ENCODE data around the gene PRR12. TPM values are rescaled to one million over a fixed set of nuclear protein-coding genes. Genes with fewer than 3 reads are reported as not detected.

Gene PRR12
- total RNA-seq, 4 donors from 2014 or later: 2.6 to 63.1 (median 8.6) TPM

- H3K4me3 ChIP-seq: no peak overlapping the region
- intact Hi-C loops (cut with DNase I; ENCODE audit: low total_unique reads): no loop called here
- no peak overlapping the region for H3K27ac ChIP-seq
- TF ChIP-seq POLR2A (IDR thresholded peaks at IDR 0.05): no peak
- TF ChIP-seq, protein P1, sequence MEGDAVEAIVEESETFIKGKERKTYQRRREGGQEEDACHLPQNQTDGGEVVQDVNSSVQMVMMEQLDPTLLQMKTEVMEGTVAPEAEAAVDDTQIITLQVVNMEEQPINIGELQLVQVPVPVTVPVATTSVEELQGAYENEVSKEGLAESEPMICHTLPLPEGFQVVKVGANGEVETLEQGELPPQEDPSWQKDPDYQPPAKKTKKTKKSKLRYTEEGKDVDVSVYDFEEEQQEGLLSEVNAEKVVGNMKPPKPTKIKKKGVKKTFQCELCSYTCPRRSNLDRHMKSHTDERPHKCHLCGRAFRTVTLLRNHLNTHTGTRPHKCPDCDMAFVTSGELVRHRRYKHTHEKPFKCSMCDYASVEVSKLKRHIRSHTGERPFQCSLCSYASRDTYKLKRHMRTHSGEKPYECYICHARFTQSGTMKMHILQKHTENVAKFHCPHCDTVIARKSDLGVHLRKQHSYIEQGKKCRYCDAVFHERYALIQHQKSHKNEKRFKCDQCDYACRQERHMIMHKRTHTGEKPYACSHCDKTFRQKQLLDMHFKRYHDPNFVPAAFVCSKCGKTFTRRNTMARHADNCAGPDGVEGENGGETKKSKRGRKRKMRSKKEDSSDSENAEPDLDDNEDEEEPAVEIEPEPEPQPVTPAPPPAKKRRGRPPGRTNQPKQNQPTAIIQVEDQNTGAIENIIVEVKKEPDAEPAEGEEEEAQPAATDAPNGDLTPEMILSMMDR (IDR thresholded peaks at IDR 0.05): no peak
- no peaks in the 10 kb centered on the region for H3K9me3 ChIP-seq
- H3K36me3 ChIP-seq: no peaks in the 10 kb centered on the region
- H3K4me1 ChIP-seq: no peaks in the 10 kb centered on the region
- no peaks in the 10 kb centered on the region for H3K27me3 ChIP-seq
- no peak for DNase-seq
Observed at GRCh38 chr19:49653466-49653806, 62.5 kb downstream of the PRR12 start.

DNA sequence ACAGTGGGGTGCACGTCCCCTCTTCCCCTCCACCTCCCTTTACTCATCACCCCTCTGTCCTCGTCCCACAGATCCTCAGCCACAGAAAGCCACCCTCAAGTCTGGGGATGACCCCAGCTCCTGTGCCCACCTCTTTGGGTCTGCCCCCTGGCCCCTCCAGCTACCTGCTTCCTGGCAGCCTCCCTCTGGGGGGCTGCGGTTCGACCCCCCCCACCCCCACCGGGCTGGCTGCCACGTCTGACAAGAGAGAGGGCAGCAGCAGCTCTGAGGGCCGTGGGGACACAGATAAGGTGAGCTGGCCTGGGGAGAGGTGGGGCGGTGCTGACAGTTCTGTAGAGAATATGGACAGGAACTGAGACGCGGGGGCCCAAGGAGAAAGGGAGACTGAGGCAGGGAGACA, 63.6 kb downstream of the PRR12 start:
- no peaks in the 10 kb centered on the region for H3K27me3 ChIP-seq
- no peaks in the 10 kb centered on the region for H3K36me3 ChIP-seq
- DNase-seq: no peak
- intact Hi-C loops (cut with DNase I; ENCODE audit: low total_unique reads): no loop called here
- no peak overlapping the region for H3K4me3 ChIP-seq
- H3K9me3 ChIP-seq: no peaks in the 10 kb centered on the region
- H3K27ac ChIP-seq: no peak overlapping the region
- no peak for TF ChIP-seq POLR2A (IDR thresholded peaks at IDR 0.05)
- TF ChIP-seq, protein P1 (IDR thresholded peaks at IDR 0.05): no peak
- no peaks in the 10 kb centered on the region for H3K4me1 ChIP-seq

DNA sequence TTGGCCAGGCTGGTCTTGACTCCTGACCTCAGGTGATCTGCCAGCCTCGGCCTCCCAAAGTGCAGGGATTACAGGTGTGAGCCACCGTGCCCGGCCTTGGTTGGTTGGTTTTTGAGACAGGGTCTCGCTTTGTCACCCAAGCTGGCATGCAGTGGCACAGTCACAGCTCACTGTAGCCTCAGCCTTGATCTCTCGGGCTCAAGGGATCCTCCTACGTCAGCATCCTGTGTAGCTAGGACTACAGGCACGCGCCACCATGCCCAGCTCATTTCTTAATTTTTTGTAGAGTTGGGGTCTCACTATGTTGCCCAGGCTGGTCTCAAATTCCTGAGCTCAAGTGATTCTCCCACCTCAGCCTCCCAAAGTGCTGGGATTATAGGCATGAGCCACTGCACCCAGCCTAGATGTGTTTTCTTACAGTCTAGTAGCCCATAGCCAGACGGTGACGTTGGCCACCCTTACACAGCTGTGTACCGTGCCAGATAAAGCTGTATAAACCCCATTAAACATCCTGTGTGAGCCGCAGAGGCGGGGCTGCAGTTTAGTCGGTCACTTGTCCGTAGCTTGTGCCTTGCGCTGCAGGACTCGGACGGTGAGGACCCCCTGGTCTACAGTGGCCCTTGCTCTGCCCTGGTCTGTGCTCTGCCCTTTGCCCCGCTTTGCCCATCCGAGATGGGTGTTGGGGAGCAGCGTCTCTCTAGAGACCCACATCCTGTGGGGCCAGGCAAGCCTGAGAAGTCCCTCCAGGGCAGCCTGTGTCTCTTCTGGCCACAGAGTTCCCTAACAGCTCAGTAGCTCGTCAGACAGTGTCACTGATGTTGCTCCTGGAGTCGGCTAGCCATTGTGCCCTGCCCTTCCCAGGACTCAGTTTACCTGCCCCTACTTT, 64.8 kb downstream of the PRR12 start:
- Histone ChIP-seq H3K36me3 (no peaks in the 10 kb centered on the region), H3K4me1 (no peaks in the 10 kb centered on the region), H3K4me3 (no peak overlapping the region), H3K27me3 (no peaks in the 10 kb centered on the region), H3K27ac (no peak overlapping the region), H3K9me3 (no peaks in the 10 kb centered on the region)
- DNase-seq: no peak
- intact Hi-C loops (cut with DNase I; ENCODE audit: low total_unique reads): no loop called here
- TF ChIP-seq, protein P1 (IDR thresholded peaks at IDR 0.05): no peak
- no peak for TF ChIP-seq POLR2A (IDR thresholded peaks at IDR 0.05)

DNA sequence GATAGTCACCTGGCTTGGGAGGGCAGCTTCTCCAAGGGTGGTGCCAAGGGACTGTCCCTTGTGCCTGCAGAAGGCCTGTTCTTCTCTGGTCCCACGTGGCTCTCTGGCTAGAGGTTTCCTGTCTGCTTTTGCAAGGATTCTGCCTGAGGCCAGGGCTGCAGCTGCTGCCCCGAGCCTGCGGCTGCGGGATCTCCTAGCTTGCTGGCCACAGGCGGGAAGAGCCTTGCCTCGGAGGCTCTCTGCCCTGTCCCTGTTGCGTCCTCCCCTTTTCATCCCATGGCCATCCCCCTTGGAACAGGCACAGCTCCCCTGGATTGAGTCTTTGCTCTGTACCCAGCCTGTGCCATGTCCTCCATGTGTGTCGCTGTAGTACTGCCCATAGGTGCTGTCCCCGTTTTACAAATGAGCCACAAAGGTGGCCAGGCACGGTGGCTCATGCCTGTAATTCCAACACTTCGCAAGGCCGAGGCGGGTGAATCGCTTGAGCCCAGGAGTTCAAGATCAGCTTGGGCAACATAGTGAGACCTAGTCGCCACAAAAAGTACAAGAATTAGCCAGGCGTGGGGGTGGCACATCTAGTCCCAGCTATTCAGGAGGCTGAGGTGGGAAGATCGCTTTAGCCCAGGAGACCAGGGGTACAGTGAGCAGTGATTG, 65.6 kb downstream of the PRR12 start:
- Histone ChIP-seq H3K9me3 (no peaks in the 10 kb centered on the region), H3K27me3 (no peaks in the 10 kb centered on the region), H3K36me3 (no peaks in the 10 kb centered on the region), H3K4me1 (no peaks in the 10 kb centered on the region), H3K4me3 (no peak overlapping the region), H3K27ac (no peak overlapping the region)
- TF ChIP-seq, protein P1 (IDR thresholded peaks at IDR 0.05): no peak
- TF ChIP-seq POLR2A (IDR thresholded peaks at IDR 0.05): no peak
- intact Hi-C loops (cut with DNase I; ENCODE audit: low total_unique reads): no loop called here
- no peak for DNase-seq

DNA sequence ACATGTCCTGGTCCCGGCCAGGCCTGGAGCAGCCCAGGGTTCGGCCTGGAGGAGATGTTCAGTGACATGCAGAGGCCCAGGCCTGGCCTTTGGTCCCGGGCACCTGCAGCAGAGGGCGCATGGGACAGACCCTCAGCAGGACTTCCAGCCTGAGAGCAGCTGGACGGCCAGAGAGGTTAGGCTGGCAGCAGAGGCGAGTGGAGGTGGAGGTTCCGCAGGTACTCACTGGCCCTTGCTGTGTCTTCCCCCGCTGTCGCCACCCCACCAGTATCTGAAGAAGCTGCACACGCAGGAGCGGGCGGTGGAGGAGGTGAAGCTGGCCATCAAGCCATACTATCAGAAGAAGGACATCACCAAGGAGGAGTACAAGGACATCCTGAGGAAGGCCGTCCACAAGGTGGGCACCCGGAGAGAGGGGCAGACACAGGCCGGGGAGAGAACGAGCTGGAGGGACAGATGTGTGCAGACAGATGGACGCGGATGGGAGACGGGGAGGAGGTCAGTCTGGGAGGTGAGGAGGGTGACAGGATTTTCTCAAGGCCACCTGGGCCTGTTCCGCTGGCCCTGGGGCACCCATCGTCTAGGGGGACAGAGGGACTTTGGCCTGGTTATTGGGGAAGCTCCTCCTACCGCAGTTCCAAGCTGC, 66.6 kb downstream of the PRR12 start:
- Histone ChIP-seq H3K27ac (no peak overlapping the region), H3K27me3 (no peaks in the 10 kb centered on the region), H3K36me3 (no peaks in the 10 kb centered on the region), H3K4me3 (no peak overlapping the region), H3K9me3 (no peaks in the 10 kb centered on the region), H3K4me1 (no peaks in the 10 kb centered on the region)
- intact Hi-C loops (cut with DNase I; ENCODE audit: low total_unique reads): no loop called here
- no peak for DNase-seq
- TF ChIP-seq POLR2A (IDR thresholded peaks at IDR 0.05): no peak
- TF ChIP-seq, protein P1 (IDR thresholded peaks at IDR 0.05): no peak
